PC-9 (cell line): ENCODE measurements around the gene RITA1.

Experiments
- EZH2 ChIP-seq: fragments of 200-600 bp; sonication (generic); IDR thresholded peaks from 2 replicates; pipeline ENCODE4 v1.8.0; 2017; ENCODE audit warnings: antibody characterized with exemption, low read depth
- TF ChIP-seq, protein P1 (sequence below): fragments of 200-600 bp; sonication (generic); conservative IDR thresholded peaks from 2 replicates; pipeline ENCODE4 v1.6.1; 2017; ENCODE audit warnings: mixed run types, antibody characterized with exemption, mild to moderate bottlenecking, moderate library complexity

DNA sequence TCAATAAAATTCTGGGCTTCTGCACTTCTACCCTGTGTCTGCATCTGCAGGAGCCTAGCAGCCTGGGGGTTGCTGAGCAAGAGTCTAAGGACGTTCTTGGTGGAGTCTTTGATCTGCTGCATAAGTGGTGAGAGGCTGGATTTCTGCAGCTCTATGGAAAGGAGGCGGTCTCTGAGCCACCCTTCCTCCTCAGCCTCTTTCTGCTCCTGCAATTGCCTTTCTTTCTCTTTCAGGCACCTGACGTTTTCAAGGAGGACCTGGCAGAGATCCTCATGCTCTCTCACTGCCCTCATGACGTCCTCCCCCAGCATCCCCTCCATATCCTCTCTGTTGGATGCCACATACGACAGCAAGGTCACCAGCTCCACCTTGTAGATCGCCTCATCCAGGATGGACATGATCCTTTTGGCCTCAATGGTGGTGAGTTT is 22.1 kb downstream of the RITA1 start:
- TF ChIP-seq, protein P1, sequence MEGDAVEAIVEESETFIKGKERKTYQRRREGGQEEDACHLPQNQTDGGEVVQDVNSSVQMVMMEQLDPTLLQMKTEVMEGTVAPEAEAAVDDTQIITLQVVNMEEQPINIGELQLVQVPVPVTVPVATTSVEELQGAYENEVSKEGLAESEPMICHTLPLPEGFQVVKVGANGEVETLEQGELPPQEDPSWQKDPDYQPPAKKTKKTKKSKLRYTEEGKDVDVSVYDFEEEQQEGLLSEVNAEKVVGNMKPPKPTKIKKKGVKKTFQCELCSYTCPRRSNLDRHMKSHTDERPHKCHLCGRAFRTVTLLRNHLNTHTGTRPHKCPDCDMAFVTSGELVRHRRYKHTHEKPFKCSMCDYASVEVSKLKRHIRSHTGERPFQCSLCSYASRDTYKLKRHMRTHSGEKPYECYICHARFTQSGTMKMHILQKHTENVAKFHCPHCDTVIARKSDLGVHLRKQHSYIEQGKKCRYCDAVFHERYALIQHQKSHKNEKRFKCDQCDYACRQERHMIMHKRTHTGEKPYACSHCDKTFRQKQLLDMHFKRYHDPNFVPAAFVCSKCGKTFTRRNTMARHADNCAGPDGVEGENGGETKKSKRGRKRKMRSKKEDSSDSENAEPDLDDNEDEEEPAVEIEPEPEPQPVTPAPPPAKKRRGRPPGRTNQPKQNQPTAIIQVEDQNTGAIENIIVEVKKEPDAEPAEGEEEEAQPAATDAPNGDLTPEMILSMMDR = no peak
- no peak for TF ChIP-seq EZH2
